Stimulated activated naive B cell treated with anti-CD40 and anti-IgM and Interleukin-4, amounts not matched to agents 10 μg/mL and 1 μg/mL and 100 μg/mL, for 72 hours (primary cell): ENCODE results near the gene KCTD19.

Experiments
- ATAC-seq, 2 donors: fragments of 150-1000 bp; cut with Tn5 transposase; replicated peaks; 2 replicates each; pipeline ENCODE4 v1.10.0; 2021; ENCODE audit warnings: moderate library complexity in 1 of 2
- DNase-seq: peaks from one replicate; pipeline ENCODE4 v3.0.0; 2021
- H3K27ac Mint-ChIP-seq: one replicate; pipeline ENCODE4 v1.8.0; 2022; ENCODE audit warnings: mild to moderate bottlenecking, mixed read lengths
- H3K27me3 Mint-ChIP-seq, 2 donors: one replicate each; pipeline ENCODE4 v1.8.0; 2022; ENCODE audit warnings: mixed read lengths in 2 of 2
- H3K36me3 Mint-ChIP-seq, 2 donors: one replicate each; pipeline ENCODE4 v1.8.0; 2022; ENCODE audit warnings: mixed read lengths in 2 of 2, mild to moderate bottlenecking in 1 of 2
- H3K4me1 Mint-ChIP-seq, 2 donors: one replicate each; pipeline ENCODE4 v1.8.0; 2022; ENCODE audit warnings: mixed read lengths in 2 of 2, mild to moderate bottlenecking in 1 of 2
- H3K4me3 Mint-ChIP-seq, 2 donors: one replicate each; pipeline ENCODE4 v1.8.0; 2022; ENCODE audit warnings: mild to moderate bottlenecking in 2 of 2, mixed read lengths in 2 of 2, moderate library complexity in 1 of 2
- H3K9me3 Mint-ChIP-seq, 2 donors: one replicate each; pipeline ENCODE4 v1.8.0; 2022; ENCODE audit warnings: mixed read lengths in 2 of 2, mild to moderate bottlenecking in 1 of 2

The KCTD19 gene

GRCh38 chr16:67342616-67343015, 16.1 kb upstream of the KCTD19 start:
- H3K27ac Mint-ChIP-seq, result no peak overlapping the region
- no peaks in the 10 kb centered on the region for H3K4me1 Mint-ChIP-seq
- ATAC-seq, result no peak
- H3K4me3 Mint-ChIP-seq, result no peak overlapping the region
- H3K9me3 Mint-ChIP-seq, result no peaks in the 10 kb centered on the region
- H3K36me3 Mint-ChIP-seq, result no peaks in the 10 kb centered on the region
- no peaks in the 10 kb centered on the region for H3K27me3 Mint-ChIP-seq
- no peak for DNase-seq

- DNase-seq (no peak), ATAC-seq (no peak)
- H3K9me3 Mint-ChIP-seq, result no peaks in the 10 kb centered on the region
- H3K4me3 Mint-ChIP-seq, result no peak overlapping the region
- no peaks in the 10 kb centered on the region for H3K36me3 Mint-ChIP-seq
- H3K27ac Mint-ChIP-seq, result no peak overlapping the region
- H3K27me3 Mint-ChIP-seq, result no peaks in the 10 kb centered on the region
- H3K4me1 Mint-ChIP-seq, result no peaks in the 10 kb centered on the region
Observed at GRCh38 chr16:67341250-67341649, 14.7 kb upstream of the KCTD19 start.

DNA sequence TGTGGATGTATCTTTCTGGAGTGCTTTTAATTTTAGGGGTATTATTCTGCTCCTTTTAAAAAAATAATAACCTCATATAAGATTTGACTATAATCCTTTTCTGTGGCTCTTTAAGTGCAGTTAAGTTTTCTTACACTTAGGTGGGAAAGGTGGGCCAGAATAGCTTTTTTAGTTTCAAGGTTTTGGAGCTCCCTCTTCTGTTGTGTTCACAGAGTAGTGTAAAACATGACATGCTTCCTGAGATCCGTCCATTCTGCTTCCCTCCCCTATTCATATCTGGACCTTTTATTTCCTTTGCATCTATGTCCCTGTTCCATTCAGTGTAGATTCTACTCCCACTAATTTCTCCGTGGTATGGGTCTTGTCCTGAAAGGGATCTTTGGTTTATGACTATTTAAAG, 12.9 kb upstream of the KCTD19 start:
- H3K9me3 Mint-ChIP-seq, result peaks cover 0 to 5% of the 10 kb centered on the region in 2 donors
- no peaks in the 10 kb centered on the region for H3K4me1 Mint-ChIP-seq
- H3K4me3 Mint-ChIP-seq, result no peak overlapping the region
- no peak overlapping the region for H3K27ac Mint-ChIP-seq
- no peaks in the 10 kb centered on the region for H3K27me3 Mint-ChIP-seq
- peaks cover 3 to 8% of the 10 kb centered on the region in 2 donors for H3K36me3 Mint-ChIP-seq
- no peak for ATAC-seq
- DNase-seq, result no peak

- DNase-seq, result no peak
- H3K4me3 Mint-ChIP-seq, result no peak overlapping the region
- H3K9me3 Mint-ChIP-seq, result peaks cover 0 to 5% of the 10 kb centered on the region in 2 donors
- H3K4me1 Mint-ChIP-seq, result no peaks in the 10 kb centered on the region
- no peak overlapping the region for H3K27ac Mint-ChIP-seq
- no peak for ATAC-seq
- H3K36me3 Mint-ChIP-seq, result peaks cover 5 to 11% of the 10 kb centered on the region in 2 donors
- no peaks in the 10 kb centered on the region for H3K27me3 Mint-ChIP-seq
Observed at GRCh38 chr16:67336648-67337047, 10.1 kb upstream of the KCTD19 start.

DNA sequence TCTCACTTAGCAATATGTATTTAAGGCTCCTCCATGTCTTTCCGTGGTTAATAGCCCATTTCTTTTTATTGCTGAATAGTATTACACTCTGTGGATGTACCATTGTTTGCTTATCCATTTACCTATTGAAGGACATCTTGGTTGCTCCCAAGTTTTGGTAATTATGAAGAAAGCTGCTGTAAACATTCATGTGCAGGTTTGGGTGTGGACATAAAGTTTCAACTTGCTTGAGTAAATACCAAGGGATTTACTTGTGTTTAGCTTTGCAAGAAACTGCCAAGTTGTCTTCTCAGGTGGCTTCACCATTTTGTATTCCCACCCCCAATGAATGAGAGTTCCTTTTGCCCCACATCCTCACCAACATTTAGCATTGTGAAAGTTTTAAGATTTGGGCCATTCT, 9.6 kb upstream of the KCTD19 start:
- no peak overlapping the region for H3K27ac Mint-ChIP-seq
- no peaks in the 10 kb centered on the region for H3K27me3 Mint-ChIP-seq
- H3K4me1 Mint-ChIP-seq, result no peaks in the 10 kb centered on the region
- no peak overlapping the region for H3K4me3 Mint-ChIP-seq
- ATAC-seq, result no peak
- no peak for DNase-seq
- H3K9me3 Mint-ChIP-seq, result peaks cover 0 to 5% of the 10 kb centered on the region in 2 donors
- peaks cover 5 to 11% of the 10 kb centered on the region in 2 donors for H3K36me3 Mint-ChIP-seq

DNA sequence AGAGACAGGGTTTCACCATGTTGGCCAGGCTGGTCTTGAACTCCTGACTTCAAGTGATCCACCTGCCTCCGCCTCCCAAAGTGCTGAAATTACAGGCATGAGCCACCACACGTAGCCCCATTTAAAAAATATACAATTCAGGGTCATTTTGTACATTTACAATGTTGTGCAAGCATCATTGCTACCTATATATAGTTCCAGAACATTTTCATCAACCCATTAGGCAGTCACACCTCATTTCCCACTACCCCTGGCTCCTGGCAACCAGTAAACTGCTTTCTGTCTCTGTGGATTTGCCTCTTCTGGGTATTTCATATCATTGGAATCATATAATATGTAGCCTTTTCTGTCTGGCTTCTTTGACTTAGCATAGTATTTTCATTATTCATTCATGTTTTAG, 6.8 kb upstream of the KCTD19 start:
- DNase-seq, result no peak
- ATAC-seq, result no peak
- H3K4me1 Mint-ChIP-seq, result no peaks in the 10 kb centered on the region
- peaks cover 4 to 5% of the 10 kb centered on the region in 2 donors for H3K9me3 Mint-ChIP-seq
- peaks cover 0 to 4% of the 10 kb centered on the region in 2 donors for H3K27me3 Mint-ChIP-seq
- H3K4me3 Mint-ChIP-seq, result no peak overlapping the region
- no peak overlapping the region for H3K27ac Mint-ChIP-seq
- peaks cover 5 to 11% of the 10 kb centered on the region in 2 donors for H3K36me3 Mint-ChIP-seq

DNA sequence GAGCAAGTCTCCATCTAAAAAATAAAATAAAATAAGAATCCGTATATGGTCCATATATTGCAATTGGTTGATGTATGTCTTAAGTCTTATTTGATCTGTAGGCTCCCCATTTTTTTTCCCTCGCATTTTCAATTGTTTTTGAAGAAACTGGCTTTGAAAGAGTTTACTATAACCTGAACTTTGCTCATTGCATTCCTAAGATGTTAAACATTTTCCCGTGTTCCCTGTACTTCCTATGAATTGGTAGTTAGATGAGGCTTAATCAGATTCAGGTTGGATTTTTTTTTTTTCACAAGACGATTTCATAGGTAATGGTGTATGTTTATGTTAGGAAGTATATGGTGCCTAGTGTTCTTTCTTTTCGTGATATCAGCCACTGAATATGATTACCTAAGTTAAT, 3.4 kb upstream of the KCTD19 start:
- DNase-seq (no peak), ATAC-seq (no peak)
- no peak overlapping the region for H3K27ac Mint-ChIP-seq
- peaks cover 2 to 7% of the 10 kb centered on the region in 2 donors for H3K36me3 Mint-ChIP-seq
- peaks cover 3 to 4% of the 10 kb centered on the region in 2 donors for H3K9me3 Mint-ChIP-seq
- H3K27me3 Mint-ChIP-seq, result peaks cover 6 to 7% of the 10 kb centered on the region in 2 donors
- H3K4me1 Mint-ChIP-seq, result peaks cover 18 to 30% of the 10 kb centered on the region in 2 donors
- H3K4me3 Mint-ChIP-seq, result no peak overlapping the region

DNA sequence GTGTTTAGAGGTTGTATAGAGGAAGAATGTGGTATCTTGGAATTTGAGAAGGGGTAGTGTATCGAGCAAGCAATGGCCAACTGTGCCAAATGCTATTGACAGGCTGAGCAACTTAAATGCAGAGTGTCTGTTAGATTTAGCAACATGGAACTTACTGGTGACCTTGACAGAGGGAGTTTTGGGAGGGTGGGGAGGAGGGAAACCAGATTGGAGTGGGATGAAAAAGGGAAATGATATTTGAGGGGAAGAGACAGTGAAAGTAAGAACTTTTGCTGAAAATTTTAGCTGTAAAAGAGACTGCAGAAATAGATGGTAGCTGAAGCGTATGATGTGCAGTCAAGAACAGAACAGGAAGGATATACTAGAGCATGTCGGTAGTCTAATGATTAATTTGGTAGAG, 1.2 kb upstream of the KCTD19 start:
- no peak overlapping the region for H3K27ac Mint-ChIP-seq

GRCh38 chr16:67326115-67326471, 448 bp downstream of the KCTD19 start:
- H3K27ac Mint-ChIP-seq, result no peak overlapping the region
- DNase-seq, result no peak

More for the DNA sequence above, 1.2 kb upstream of the KCTD19 start:
- Mint-ChIP-seq H3K27me3 (peaks cover 6 to 7% of the 10 kb centered on the region in 2 donors), H3K36me3 (no peaks in the 10 kb centered on the region), H3K4me3 (no peak overlapping the region), H3K4me1 (peaks cover 24 to 47% of the 10 kb centered on the region in 2 donors), H3K9me3 (peaks cover 0 to 4% of the 10 kb centered on the region in 2 donors)
- DNase-seq, result no peak
- peak; percentile 26 to 49 for ATAC-seq

DNA sequence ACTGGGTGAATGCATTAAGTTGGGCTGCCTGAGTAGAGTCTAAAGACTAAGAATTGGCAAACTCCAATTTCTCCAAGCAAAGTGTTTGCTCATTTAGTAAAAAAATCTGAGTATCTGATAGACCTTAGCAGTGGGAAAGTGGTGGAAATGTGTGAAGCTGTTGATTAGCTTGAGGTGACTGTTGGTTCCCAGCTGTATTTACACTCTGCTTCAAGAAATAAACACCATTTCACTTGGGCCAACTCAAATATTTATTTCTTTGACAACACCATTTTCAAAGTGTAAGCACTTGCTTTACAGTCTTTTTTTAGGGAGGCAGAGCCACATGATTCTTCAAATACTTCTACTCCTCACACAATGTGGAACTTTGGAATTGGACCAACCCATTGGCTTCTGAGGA, 8.7 kb downstream of the KCTD19 start:
- no peaks in the 10 kb centered on the region for H3K36me3 Mint-ChIP-seq
- H3K9me3 Mint-ChIP-seq, result no peaks in the 10 kb centered on the region
- no peaks in the 10 kb centered on the region for H3K4me1 Mint-ChIP-seq
- no peak for ATAC-seq
- H3K27ac Mint-ChIP-seq, result no peak overlapping the region
- no peak overlapping the region for H3K4me3 Mint-ChIP-seq
- H3K27me3 Mint-ChIP-seq, result no peaks in the 10 kb centered on the region
- no peak for DNase-seq

More at GRCh38 chr16:67326115-67326471, 448 bp downstream of the KCTD19 start:
- peaks cover 0 to 4% of the 10 kb centered on the region in 2 donors for H3K9me3 Mint-ChIP-seq
- H3K4me3 Mint-ChIP-seq, result peak overlapping the region; percentile 80
- ATAC-seq, result no peak
- peaks cover 6 to 7% of the 10 kb centered on the region in 2 donors for H3K27me3 Mint-ChIP-seq
- H3K4me1 Mint-ChIP-seq, result peaks cover 24 to 47% of the 10 kb centered on the region in 2 donors
- H3K36me3 Mint-ChIP-seq, result no peaks in the 10 kb centered on the region

- Mint-ChIP-seq H3K4me1 (peaks cover 5 to 14% of the 10 kb centered on the region in 2 donors), H3K9me3 (no peaks in the 10 kb centered on the region), H3K4me3 (no peak overlapping the region), H3K27ac (peak overlapping the region; percentile 49), H3K36me3 (no peaks in the 10 kb centered on the region), H3K27me3 (no peaks in the 10 kb centered on the region)
- DNase-seq, result no peak
- ATAC-seq, result no peak
Observed at GRCh38 chr16:67312719-67313118, 13.8 kb downstream of the KCTD19 start.

DNA sequence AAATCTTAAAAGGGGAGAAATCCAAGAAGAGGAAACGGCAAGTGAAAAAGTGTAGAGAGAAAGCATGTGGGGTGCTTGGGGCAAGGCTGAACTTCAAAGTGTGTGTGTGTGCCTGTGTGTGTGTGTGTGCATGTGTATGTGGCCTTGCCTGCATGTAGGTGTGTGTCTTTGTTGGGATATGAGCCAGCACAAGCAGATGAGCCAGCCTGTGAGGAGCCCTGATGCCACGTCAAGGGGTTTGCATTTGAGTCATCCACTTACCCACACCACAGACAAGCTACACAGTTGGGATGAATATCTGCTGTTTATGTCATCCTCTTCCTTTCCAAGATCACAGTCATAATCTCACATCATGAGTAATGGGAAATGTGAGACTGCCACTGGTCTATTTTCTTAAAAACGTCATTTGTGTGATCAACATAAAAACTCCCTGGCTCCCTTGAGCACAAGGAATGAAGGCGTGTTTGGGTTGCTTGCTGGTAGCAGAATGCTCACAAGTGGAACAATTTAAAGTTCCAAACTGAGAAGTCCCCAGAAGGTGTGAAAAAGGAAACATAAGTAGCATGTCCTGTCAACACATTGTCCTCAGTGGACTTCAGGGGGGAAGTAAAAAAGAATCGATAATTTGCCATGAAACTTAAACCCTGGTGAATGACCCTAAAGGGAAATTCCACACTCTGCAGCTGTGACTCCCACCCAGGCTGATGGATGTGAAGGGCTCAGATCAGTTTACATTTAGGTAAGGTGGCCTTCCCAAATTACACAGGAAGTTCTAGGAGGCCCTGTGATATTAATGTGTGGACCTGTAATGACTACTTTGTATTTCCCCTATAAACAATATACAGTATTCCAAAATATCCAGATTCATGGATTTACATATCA, 14.7 kb downstream of the KCTD19 start:
- peak; percentile 61 for DNase-seq
- peak overlapping the region; percentile 4 for H3K27ac Mint-ChIP-seq

GRCh38 chr16:67310561-67310960, 16.0 kb downstream of the KCTD19 start:
- no peak overlapping the region for H3K4me3 Mint-ChIP-seq
- no peaks in the 10 kb centered on the region for H3K9me3 Mint-ChIP-seq
- no peaks in the 10 kb centered on the region for H3K36me3 Mint-ChIP-seq
- no peak overlapping the region for H3K27ac Mint-ChIP-seq
- H3K27me3 Mint-ChIP-seq, result peaks cover 3 to 4% of the 10 kb centered on the region in 2 donors
- ATAC-seq (no peak), DNase-seq (no peak)
- H3K4me1 Mint-ChIP-seq, result peaks cover 5 to 17% of the 10 kb centered on the region in 2 donors

More for the DNA sequence above, 14.7 kb downstream of the KCTD19 start:
- Mint-ChIP-seq H3K4me1 (peaks cover 5 to 14% of the 10 kb centered on the region in 2 donors), H3K4me3 (no peak overlapping the region), H3K36me3 (no peaks in the 10 kb centered on the region), H3K27me3 (no peaks in the 10 kb centered on the region), H3K9me3 (no peaks in the 10 kb centered on the region)
- ATAC-seq, result peak; percentile 94 to 96

DNA sequence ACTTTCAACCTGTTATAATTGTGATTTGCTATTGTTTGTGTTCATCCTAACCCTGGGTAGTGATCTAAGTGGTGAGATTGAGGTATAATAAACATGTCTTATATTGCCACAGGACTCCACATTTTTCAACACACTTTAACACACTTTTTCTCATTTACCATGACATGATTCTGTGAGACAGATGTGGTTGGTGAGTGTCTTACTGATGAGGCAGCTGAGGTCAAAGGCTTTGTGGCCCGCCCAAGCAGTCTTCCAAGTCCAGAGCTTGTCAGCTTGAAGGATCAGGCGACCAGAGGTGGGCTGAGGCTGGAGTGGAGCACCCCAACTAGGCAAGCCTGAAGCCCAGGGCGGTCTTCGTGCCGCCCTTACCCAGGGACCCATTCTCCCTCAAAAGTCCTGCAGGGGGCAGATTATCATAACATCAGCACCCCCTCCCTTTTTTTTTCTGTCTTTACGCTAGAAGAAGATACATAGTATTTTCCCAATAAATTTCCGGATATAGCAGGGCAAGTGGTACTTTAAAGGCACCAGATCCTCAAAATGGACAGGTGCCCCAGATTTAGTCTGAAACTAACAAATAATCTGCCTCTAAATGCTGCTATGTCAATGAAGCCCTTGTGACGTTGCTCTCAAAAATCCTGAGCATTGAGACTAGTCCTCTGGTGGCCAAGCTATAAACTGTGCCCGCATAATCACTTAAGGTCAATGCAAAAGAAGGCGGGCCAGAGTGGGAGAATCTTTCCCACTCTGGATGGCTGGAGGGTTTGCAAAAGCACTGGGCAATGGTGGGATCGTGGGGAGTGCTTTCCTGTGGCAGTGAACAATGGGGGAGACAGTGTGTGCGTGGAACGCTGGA, 21.1 kb downstream of the KCTD19 start:
- no peak for DNase-seq
- Mint-ChIP-seq H3K27ac (no peak overlapping the region), H3K4me3 (no peak overlapping the region), H3K4me1 (peaks cover 5 to 7% of the 10 kb centered on the region in 2 donors), H3K9me3 (no peaks in the 10 kb centered on the region), H3K27me3 (peaks cover 3 to 5% of the 10 kb centered on the region in 2 donors), H3K36me3 (no peaks in the 10 kb centered on the region)
- no peak for ATAC-seq
